GM12865 (cell line): Measurements from ENCODE around the gene TDO2.

Source experiments
- DNase-seq: peaks from one replicate; pipeline ENCODE4 v3.0.0; 2010; ENCODE audit warnings: low read depth
- H3K4me3 ChIP-seq: 2 replicates; pipeline ENCODE4 v1.5.1; 2011; ENCODE audit warnings: mild to moderate bottlenecking, low read depth, low read length, control low read depth
- CTCF ChIP-seq: IDR thresholded peaks from 2 replicates; pipeline ENCODE4 v1.5.1; 2011; ENCODE audit warnings: low read length, control low read depth, low read depth, inconsistent platforms; ENCODE audit not compliant: insufficient read depth; ENCODE audit errors: missing control alignments

Gene TDO2

GRCh38 chr4:155904331-155904730 lies 835 bp downstream of the TDO2 start:
- no peak for TF ChIP-seq CTCF
- H3K4me3 ChIP-seq, result no peak overlapping the region
- DNase-seq, result no peak

DNA sequence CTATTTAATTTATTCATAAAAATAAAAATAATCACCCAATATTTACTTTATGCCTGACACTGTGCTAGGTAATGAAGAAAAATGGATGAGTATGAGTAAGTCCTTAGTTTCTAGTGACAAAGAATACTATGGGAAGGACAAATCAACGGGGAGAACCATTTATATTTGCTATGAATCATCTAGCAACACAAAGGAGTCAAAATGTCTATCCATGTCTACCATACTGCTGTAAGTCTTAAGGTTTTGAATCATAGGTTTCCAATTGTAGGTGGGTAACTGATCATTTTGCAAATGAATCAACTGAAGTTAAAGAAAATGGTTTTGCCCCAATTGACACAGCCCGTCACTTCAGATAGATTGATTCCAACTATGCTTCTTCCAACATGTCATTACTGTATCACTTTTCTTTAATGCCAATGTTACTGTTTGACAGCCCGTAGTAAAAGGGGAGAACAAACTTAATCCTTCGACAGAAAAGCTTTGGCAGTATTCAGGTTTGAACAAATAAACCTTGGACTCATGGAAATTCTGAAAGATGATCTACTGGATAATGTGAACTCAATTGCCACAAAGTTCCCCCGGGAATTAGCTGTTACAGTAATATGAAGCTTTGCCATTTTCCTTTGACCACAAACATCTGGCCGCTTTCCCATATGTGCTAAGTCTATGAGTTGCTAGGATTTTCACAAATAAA lies 3.2 kb downstream of the TDO2 start:
- H3K4me3 ChIP-seq, result no peak overlapping the region
- TF ChIP-seq CTCF, result no peak
- DNase-seq, result no peak

GRCh38 chr4:155907556-155907955 lies 4.1 kb downstream of the TDO2 start:
- H3K4me3 ChIP-seq, result no peak overlapping the region
- DNase-seq, result no peak
- TF ChIP-seq CTCF, result no peak

DNA sequence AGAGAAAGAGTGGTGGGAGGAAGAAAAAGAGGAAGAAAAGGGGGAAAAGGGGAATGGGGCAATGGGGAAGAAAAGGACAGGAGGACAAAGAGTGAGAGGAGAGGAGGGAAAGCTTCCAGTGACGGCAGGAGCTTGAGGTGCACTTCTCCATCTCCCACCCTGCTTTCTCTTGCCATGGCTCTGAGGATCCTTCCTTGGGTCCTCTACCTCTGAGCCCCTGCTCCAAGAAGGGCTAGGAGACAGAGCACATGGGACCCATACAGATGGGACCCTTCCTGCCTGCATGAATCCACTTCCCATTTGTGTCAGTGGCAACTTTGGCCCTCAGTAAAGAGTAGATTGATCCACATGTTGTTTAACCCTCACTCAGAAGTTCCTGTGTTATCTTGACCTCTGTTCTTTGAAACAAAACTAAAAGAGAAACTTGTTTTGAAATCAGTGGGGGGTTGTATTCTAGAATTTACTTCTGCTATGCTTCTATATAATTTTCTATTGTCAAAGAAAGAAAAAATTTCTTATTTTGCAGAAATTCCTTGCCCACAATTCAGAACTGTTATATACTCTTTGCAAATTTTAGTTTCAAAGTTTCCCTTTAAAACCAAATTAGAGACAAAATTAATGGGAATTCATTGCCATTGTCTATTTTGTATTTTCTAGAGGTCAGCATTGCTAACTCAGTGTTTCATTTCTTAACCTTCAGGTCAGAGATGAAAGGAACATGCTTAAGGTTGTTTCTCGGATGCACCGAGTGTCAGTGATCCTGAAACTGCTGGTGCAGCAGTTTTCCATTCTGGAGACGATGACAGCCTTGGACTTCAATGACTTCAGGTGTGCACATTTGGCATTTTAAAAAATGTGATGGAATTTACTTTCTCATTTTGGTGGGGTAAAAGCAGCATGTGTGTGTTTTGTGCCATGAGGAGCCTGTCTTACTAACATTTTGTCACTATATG lies 5.0 kb downstream of the TDO2 start:
- peak; percentile 25 for DNase-seq
- no peak overlapping the region for H3K4me3 ChIP-seq
- TF ChIP-seq CTCF, result no peak

DNA sequence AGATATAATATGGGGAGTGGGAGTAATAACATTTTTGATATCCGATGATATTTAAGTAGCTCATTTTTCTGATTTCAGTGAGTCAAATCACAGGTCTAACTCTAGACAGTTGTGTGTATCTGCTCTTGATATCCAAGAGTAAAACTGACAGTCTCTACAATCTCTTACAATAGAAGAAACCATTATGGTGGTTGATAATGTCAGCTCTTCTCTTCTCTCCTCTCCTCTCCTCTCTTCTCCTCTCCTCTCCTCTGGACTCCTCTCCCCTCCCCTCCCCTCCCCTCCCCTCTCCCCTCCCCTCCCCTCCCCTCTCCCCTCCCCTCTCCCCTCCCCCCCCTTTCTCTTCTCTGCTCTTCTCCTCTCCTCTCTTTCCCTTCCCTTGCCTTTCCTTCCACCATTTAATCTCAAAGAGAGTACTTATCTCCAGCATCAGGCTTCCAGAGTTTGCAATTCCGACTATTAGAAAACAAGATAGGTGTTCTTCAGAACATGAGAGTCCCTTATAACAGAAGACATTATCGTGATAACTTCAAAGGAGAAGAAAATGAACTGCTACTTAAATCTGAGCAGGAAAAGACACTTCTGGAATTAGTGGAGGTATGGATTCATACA lies 6.2 kb downstream of the TDO2 start:
- no peak for DNase-seq
- H3K4me3 ChIP-seq, result no peak overlapping the region; the same call in 1 of the 2 replicates
- TF ChIP-seq CTCF, result no peak

DNA sequence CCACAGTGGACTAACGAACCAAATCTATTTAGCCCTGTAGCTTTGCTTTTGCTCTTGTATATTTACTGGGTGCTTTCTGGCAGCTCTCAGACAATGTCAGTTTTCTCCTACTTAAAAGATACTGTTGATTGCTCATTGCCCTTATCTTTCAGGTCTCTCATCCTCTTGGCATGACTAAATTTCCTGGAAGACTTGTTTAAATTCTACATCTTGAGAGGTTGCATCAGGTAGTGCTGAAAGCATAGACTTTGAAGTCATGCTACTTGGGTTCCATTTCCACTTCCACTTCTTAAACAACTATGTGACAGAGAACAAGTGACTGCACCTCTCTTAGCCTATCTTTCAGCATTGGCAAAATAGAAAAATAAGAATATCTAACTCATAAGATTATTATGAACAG lies 8.4 kb downstream of the TDO2 start:
- DNase-seq, result no peak
- H3K4me3 ChIP-seq, result no peak overlapping the region
- TF ChIP-seq CTCF, result no peak
